Measurements from ENCODE around the gene RDH8.

Gene RDH8

GRCh38 chr19:9967326-9967725, 46.0 kb upstream of the RDH8 start:
- no peak overlapping the region for H3K27ac ChIP-seq (ENCODE audit: low read length)
- no peaks in the 10 kb centered on the region for H3K79me2 ChIP-seq (ENCODE audit: low read length)
- no peaks in the 10 kb centered on the region for H3K9me3 ChIP-seq (replicated peaks; ENCODE audit: insufficient read depth, low read length)
- no peaks in the 10 kb centered on the region for H3K4me1 ChIP-seq (ENCODE audit: low read length)
- H3K4me2 ChIP-seq (ENCODE audit: low read depth, low read length) = no peak overlapping the region
- no peak overlapping the region for H3K4me3 ChIP-seq (ENCODE audit: low read length)
- H3K27me3 ChIP-seq (replicated peaks; ENCODE audit: insufficient read depth, low read length) = peaks cover 54% of the 10 kb centered on the region
- no peak for DNase-seq
- no peaks in the 10 kb centered on the region for H4K20me1 ChIP-seq (ENCODE audit: insufficient read depth, low read length)
- no peak overlapping the region for H3K9ac ChIP-seq (ENCODE audit: low read length)
- no peaks in the 10 kb centered on the region for H3F3A ChIP-seq (ENCODE audit: insufficient read depth, low read length)
- H2AFZ ChIP-seq (ENCODE audit: low read length) = no peak overlapping the region
- H3K9me2 ChIP-seq (replicated peaks; ENCODE audit: insufficient read depth, low read length) = no peaks in the 10 kb centered on the region
- H3K36me3 ChIP-seq (replicated peaks; ENCODE audit: insufficient read depth, low read length) = no peaks in the 10 kb centered on the region
- TF ChIP-seq EZH2 (optimal IDR thresholded peaks at IDR 0.05; ENCODE audit: low read depth, low read length) (no peak), EZH2phosphoT487 (IDR thresholded peaks at IDR 0.05; ENCODE audit: low read length) (no peak), CTCF (IDR thresholded peaks at IDR 0.05; ENCODE audit: low read length) (no peak)

- Histone ChIP-seq H3K4me1 (ENCODE audit: low read length) (no peaks in the 10 kb centered on the region), H3K79me2 (ENCODE audit: low read length) (no peaks in the 10 kb centered on the region), H3K9me2 (replicated peaks; ENCODE audit: insufficient read depth, low read length) (no peaks in the 10 kb centered on the region), H3K4me3 (ENCODE audit: low read length) (no peak overlapping the region), H3K36me3 (replicated peaks; ENCODE audit: insufficient read depth, low read length) (no peaks in the 10 kb centered on the region), H3K27me3 (replicated peaks; ENCODE audit: insufficient read depth, low read length) (peaks cover 53% of the 10 kb centered on the region), H3F3A (ENCODE audit: insufficient read depth, low read length) (no peaks in the 10 kb centered on the region), H3K27ac (ENCODE audit: low read length) (no peak overlapping the region), H4K20me1 (ENCODE audit: insufficient read depth, low read length) (no peaks in the 10 kb centered on the region), H2AFZ (ENCODE audit: low read length) (no peak overlapping the region), H3K4me2 (ENCODE audit: low read depth, low read length) (no peak overlapping the region), H3K9ac (ENCODE audit: low read length) (no peak overlapping the region), H3K9me3 (replicated peaks; ENCODE audit: insufficient read depth, low read length) (no peaks in the 10 kb centered on the region)
- DNase-seq = no peak
- TF ChIP-seq EZH2 (optimal IDR thresholded peaks at IDR 0.05; ENCODE audit: low read depth, low read length) (no peak), CTCF (IDR thresholded peaks at IDR 0.05; ENCODE audit: low read length) (no peak), EZH2phosphoT487 (IDR thresholded peaks at IDR 0.05; ENCODE audit: low read length) (no peak)
Observed at GRCh38 chr19:9968820-9969687, 44.2 kb upstream of the RDH8 start.

GRCh38 chr19:9969688-9969975, 43.7 kb upstream of the RDH8 start:
- no peak overlapping the region for H3K4me3 ChIP-seq (ENCODE audit: low read length)
- TF ChIP-seq EZH2 (optimal IDR thresholded peaks at IDR 0.05; ENCODE audit: low read depth, low read length) (no peak), CTCF (IDR thresholded peaks at IDR 0.05; ENCODE audit: low read length) (no peak), EZH2phosphoT487 (IDR thresholded peaks at IDR 0.05; ENCODE audit: low read length) (no peak)
- no peaks in the 10 kb centered on the region for H3K9me3 ChIP-seq (replicated peaks; ENCODE audit: insufficient read depth, low read length)
- peaks cover 53% of the 10 kb centered on the region for H3K27me3 ChIP-seq (replicated peaks; ENCODE audit: insufficient read depth, low read length)
- H3K36me3 ChIP-seq (replicated peaks; ENCODE audit: insufficient read depth, low read length) = no peaks in the 10 kb centered on the region
- H3F3A ChIP-seq (ENCODE audit: insufficient read depth, low read length) = no peaks in the 10 kb centered on the region
- H3K4me1 ChIP-seq (ENCODE audit: low read length) = no peaks in the 10 kb centered on the region
- no peaks in the 10 kb centered on the region for H3K79me2 ChIP-seq (ENCODE audit: low read length)
- no peak overlapping the region for H2AFZ ChIP-seq (ENCODE audit: low read length)
- no peak overlapping the region for H3K9ac ChIP-seq (ENCODE audit: low read length)
- no peaks in the 10 kb centered on the region for H3K9me2 ChIP-seq (replicated peaks; ENCODE audit: insufficient read depth, low read length)
- H3K4me2 ChIP-seq (ENCODE audit: low read depth, low read length) = no peak overlapping the region
- DNase-seq = no peak
- H4K20me1 ChIP-seq (ENCODE audit: insufficient read depth, low read length) = no peaks in the 10 kb centered on the region
- H3K27ac ChIP-seq (ENCODE audit: low read length) = no peak overlapping the region
